Muscle of back (tissue), 11 donors: ENCODE results near the gene FSIP1. TPM values are rescaled to one million over a fixed set of nuclear protein-coding genes. Genes with fewer than 3 reads are reported as not detected.

Source experiments
- DNase-seq, 3 donors: peaks; one replicate each; pipeline versions ENCODE4 v3.0.0 to v3.0.0-alpha.2; 2013
- polyA plus RNA-seq, 10 donors: library from polyadenylated mRNA; unstranded; fragments of 120-200 nt; gene quantifications; one replicate each; pipeline ENCODE4 v1.2.1, GENCODE V29; 2013; ENCODE audit not compliant: insufficient read length in 10 of 10

Gene FSIP1
- polyA plus RNA-seq, 10 donors = 0.13 to 2.6 (median 0.54) TPM

DNA sequence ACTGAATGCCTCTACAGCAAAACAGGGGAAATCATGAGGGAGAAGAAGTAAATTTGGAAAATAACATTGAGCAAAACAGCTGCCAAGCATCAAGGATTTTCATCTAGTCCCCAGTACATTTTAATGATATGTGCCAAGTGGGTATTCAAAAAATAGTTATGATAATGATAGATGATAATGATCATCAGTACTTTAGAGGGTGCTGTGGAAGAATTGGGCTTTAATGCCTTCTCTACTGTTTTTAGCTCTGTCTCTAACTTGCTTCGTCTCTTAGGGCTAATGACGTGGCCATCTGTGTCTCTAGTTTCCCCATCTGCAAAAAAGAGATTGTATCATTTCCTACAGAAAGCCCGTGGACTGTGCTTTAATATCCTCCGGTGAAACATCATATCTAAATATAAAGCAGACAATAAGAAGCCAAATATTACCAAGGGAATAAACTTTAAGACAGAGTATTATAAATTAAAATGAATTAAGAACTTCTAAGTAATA is 10.2 kb upstream of the FSIP1 start:
- peak in 2 of 3 donors; percentile 48 to 81 for DNase-seq

DNA sequence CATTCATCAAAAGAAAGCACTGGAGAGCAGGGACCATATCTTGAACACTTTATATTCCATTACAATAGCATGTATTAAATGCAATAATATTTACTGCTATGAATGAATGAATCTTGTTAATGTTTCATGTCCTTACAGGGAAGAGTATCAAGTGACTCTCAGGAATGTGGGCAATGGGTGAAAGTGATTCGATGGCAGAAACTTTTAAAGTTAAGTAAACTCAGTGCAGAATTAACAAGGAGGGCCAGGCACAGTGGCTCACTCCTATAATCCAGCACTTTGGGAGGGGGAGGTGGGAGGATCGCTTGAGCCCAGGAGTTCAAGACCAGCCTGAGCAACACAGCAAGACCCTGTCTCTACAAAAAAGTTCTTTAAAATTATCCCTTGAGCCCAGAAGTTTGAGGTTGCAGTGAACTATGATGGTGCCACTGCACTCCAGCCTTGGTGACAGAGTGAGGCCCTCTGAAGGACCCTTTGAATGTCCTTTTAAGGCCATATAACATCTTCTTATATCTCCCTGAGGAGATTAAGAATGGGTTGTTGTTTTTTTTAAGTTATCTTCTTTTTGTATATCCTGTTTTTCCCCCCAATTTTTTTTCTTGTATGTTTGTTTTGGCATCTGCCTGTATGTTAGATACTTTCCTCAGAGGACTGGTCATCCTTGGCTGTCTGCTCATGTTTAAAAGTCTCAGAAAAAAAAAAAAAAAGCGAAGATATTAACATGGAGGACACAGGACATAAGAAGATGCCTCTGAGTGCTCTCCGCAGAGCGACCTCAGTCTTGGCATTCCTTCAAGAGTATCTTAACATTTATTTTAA is 9.6 kb upstream of the FSIP1 start:
- DNase-seq = peak in 2 of 3 donors; percentile 49 to 81

- DNase-seq = no peak
Measured at GRCh38 chr15:39789736-39790135, 7.1 kb upstream of the FSIP1 start.

DNA sequence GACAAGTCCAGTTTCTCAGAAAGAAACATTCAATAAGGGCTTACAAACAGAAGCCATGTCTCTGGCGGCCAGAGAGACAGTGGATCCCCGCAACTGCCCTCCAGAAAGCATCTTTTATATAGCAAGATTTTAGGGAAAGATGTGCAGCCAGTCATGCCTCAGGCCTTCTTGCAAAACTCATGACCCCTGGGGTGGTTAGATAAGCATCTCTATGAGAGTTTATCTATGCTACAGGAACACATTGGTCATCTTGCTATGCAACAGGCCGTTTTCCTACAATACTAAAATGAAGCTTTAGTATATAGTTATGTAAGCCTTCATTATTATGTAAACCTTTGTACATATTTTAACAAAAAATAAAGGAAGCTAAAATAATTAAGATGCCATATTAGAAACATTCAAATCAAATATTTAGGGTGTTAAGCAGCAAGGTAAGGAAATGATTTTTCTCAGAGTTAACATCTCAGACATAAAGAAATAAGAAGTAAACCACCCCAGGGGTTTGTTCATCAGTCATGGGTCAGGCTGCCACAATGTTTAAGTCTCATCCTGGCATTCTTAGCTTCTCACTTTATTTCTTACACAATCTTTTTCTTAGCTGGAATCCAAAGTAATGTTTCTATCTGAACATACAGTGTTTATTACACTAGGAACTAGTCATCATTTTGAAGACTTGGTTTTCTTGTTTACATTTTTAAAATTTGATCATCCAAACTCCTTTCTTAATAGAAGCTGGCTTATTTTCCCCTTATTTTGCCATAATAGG is 6.3 kb upstream of the FSIP1 start:
- no peak for DNase-seq

DNA sequence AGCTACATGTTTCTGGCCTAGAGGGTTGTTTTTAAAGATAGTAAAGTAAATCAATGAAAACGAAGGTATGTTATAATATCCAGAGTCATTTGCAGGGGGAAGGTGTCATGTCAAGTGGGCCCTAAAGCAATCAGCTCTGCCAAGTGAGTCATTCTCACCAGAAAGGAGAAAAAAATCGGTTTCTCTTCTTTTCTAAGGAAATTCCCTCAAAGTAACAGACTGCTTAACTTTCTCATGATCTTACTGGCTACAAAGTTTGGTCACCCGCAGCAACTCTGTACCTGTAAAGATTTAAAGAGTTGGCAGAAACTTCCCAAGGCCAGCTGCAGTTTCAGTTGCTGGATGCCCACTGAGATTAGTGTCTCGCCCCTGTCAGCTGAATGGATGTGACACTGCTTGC is 5.5 kb upstream of the FSIP1 start:
- no peak for DNase-seq

DNA sequence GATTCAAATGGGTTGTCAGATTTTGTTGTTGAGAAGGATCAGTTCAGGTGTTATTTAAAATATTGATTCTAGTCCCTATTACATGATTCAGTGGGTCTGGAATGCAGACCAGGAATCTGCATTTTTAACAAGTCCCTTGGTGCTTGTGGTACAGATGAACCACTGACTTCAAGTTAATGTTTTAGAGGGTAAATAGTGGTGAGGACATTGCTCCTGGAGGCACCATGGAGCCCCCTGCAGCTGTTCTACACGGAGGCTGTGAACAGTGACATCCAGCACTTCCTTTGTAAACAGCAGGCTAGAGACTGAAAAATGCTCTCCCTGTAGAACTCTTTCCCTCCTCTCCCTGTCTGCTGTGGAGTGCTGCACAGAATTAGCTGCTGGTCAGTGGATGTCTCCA is 4.8 kb upstream of the FSIP1 start:
- no peak for DNase-seq

- DNase-seq = peak; percentile 63 to 83 (median 67)
Measured at GRCh38 chr15:39786447-39787056, 3.9 kb upstream of the FSIP1 start.

GRCh38 chr15:39785841-39786240 is 3.2 kb upstream of the FSIP1 start:
- DNase-seq = no peak

DNA sequence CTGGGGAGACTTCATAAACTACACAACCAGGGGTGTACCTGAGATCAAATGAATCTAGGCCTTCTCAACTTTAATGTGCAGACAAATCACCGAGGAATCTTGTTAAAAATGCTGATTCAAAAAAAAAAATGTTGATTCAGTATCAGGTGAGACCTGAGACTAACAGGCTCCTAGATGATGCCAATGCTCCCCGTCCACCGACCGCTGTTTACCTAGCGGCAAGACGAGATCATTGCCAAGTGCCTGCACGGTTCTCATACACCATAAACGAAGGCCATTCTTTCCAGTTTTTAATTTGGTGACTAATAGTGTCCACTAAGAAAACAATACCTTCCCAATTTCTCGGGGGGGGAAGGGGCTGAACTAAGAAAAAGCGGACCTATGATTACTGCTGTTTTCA is 2.5 kb upstream of the FSIP1 start:
- no peak for DNase-seq

- no peak for DNase-seq
Measured at GRCh38 chr15:39784638-39785037, 2.0 kb upstream of the FSIP1 start.

GRCh38 chr15:39784125-39784524 is 1.5 kb upstream of the FSIP1 start:
- DNase-seq = no peak

DNA sequence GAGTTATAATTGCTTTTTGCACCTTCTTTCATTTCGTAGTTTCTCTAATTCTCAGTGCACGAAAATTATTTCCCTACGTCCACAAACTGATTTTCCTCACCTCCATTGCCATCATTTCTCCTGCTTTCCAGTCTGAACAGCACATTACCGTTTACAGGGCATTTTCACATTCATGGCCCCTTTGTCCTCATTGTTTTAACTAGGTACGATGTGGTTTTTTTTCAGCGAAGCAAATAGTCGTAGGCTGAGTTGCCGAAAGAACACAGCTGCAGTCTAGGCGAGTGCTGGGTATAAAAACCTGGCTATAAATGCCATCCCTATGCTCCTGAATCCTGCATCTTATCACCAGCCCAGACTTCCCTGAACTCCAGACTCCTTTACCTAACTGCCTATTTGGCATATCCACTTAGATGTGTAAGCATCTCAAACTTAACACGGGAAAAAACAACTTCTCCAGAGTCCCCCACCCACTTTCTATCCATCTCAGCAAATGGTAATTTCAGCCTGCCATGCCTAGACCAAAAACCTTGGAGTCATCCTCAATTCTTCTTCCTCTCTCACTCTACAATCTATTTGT is 691 bp upstream of the FSIP1 start:
- DNase-seq = no peak

- no peak for DNase-seq
Measured at GRCh38 chr15:39781967-39782302, 706 bp downstream of the FSIP1 start.

GRCh38 chr15:39781147-39781966 is 1.3 kb downstream of the FSIP1 start:
- peak in 1 of 3 donors; percentile 11 for DNase-seq

DNA sequence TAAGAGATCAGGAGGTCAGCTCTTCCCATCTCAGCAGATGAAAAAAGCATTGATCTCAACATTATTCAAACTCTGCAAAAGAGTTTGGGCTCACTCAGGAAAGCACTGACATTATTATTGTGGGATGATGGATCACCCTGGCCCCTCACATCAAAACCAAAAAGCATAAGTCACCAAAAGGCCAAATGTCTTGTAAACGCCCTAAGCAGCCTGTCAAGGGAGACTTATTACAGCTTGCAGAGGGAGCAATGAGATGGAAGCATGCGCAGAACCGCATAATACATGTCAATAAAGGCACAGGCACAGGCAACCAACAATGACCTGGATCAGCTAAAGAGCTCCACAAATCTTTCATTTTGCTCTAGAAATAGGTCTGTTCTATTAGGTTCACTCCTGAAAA is 4.6 kb downstream of the FSIP1 start:
- DNase-seq = no peak

GRCh38 chr15:39777496-39777895 is 5.1 kb downstream of the FSIP1 start:
- no peak for DNase-seq

DNA sequence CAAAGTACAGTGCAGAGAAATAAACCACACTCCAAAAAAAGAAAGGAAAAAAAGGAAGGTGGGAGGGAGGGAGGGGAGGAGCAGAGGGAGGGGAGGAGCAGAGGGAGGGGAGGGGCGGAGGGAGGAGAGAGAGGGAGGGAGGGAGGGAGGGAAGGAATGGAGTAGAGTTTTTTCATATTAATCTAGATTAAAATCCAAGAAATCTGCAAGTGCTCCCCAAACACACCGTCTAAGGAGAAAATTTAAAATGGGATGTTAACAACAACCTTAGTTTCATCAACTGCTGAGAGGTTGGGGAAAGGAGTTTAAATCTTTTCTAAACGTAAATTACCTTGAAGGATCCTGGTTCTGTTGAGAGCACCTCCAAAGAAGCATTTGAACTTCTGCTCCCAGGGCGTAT is 6.6 kb downstream of the FSIP1 start:
- no peak for DNase-seq

- DNase-seq = no peak
Measured at GRCh38 chr15:39774688-39775267, 7.9 kb downstream of the FSIP1 start.

DNA sequence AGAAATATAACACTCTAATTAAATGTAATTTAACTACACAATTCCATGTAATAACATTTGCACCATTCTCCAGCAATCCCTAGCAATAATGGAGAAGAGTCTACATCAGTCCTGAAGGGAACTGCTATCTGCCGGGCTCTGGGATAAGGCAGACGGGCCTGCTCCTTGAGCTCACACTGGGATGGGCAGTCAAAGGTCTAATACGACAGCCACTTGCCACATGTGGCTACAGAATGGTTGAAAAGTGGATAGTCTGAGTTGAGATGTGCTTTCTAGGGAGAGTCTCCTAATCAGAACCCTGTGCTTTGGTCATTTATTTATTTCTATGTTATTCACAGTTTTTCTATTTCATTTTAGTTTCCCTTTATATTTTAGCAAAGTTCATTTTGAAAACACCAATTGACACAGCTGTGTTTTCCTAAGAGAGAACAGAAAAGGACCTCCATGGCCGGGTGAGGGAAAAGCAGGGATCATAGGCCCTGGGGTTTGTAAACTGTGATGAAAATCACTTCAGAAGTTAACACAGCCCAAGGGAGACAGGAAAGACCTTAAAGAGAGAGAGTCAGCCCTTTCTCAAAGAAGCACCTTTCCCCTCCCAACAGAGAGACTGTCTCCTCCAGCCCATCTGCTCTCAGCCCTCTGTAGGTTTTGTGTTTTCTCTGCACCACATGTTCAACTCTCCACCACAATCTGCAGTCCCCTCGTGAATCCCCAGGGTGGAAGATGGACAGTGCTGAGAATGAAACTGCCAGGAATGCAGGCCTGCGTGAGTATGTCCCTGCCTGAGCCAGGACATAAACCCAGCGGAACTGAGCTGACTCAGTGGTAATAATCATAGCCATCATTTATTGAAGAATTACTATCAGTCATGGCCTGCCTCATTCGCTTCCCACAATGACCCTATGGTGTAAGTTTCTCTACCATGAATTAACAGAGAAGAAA is 11.6 kb downstream of the FSIP1 start:
- peak; percentile 55 to 86 (median 67) for DNase-seq

GRCh38 chr15:39767921-39768320 is 14.7 kb downstream of the FSIP1 start:
- no peak for DNase-seq
